Panc1 (cell line): Measurements from ENCODE around the gene LRRC57. TPM values are rescaled to one million over a fixed set of nuclear protein-coding genes. Genes with fewer than 3 reads are reported as not detected.

Experiments
- ATAC-seq: fragments of 200-7000 bp; cut with Tn5 transposase; 2 replicates; pipeline ENCODE4 v1.9.1; 2020; ENCODE audit warnings: mild to moderate bottlenecking, moderate library complexity
- BruUV-seq: library from RNA; stranded (reverse); fragments of 400-500 nt; replicated peaks from 2 replicates; lab custom pipeline; 2021; lab: Mats Ljungman, UMichigan
- CTCF ChIA-PET: fragments of 300-600 bp; sonication (Branson Sonifier 250); formaldehyde crosslinking; loops from one replicate; lab custom pipeline; 2022; ENCODE audit warnings: antibody characterized with exemption; lab: Charles Lee
- POLR2A ChIA-PET: fragments of 300-600 bp; sonication (Branson Sonifier 250); formaldehyde crosslinking; loops from one replicate; lab custom pipeline; 2022; ENCODE audit warnings: antibody characterized with exemption; lab: Charles Lee
- DNase-seq: peaks from one replicate; pipeline ENCODE4 v3.0.0-alpha.2; 2010; ENCODE audit warnings: low read depth, low spot score
- H3K27ac ChIP-seq: 2 replicates; pipeline ENCODE4 v1.5.1; 2011; ENCODE audit warnings: mild to moderate bottlenecking, low read length, inconsistent platforms
- H3K27me3 ChIP-seq: fragments of 200-500 bp; sonication (Bioruptor generic); 2 replicates; pipeline ENCODE4 v1.6.0; 2014; ENCODE audit warnings: low read length, inconsistent platforms; ENCODE audit not compliant: control insufficient read depth, insufficient read depth
- H3K36me3 ChIP-seq: fragments of 200-500 bp; sonication (Bioruptor generic); 2 replicates; pipeline ENCODE4 v1.5.1; 2014; ENCODE audit warnings: inconsistent platforms, mild to moderate bottlenecking, low read length, moderate library complexity; ENCODE audit not compliant: control insufficient read depth, insufficient read depth
- H3K4me1 ChIP-seq: 2 replicates; pipeline ENCODE4 v1.5.1; 2011; ENCODE audit warnings: inconsistent platforms, mild to moderate bottlenecking, low read length, moderate library complexity; ENCODE audit not compliant: control insufficient read depth, insufficient read depth
- H3K4me3 ChIP-seq, 2 experiments: 2 replicates each; pipeline ENCODE4 v1.5.1; 2011 to 2012; ENCODE audit warnings: low read depth in 2 of 2, low read length in 2 of 2, mild to moderate bottlenecking in 2 of 2, inconsistent platforms in 1 of 2, moderate library complexity in 1 of 2
- H3K9me3 ChIP-seq: fragments of 200-500 bp; sonication (Bioruptor generic); 2 replicates; pipeline ENCODE4 v1.5.1; 2014; ENCODE audit warnings: low read depth, mild to moderate bottlenecking, inconsistent platforms, low read length, moderate library complexity; ENCODE audit not compliant: control insufficient read depth, insufficient read depth
- POLR2AphosphoS5 ChIP-seq: IDR thresholded peaks from 2 replicates; pipeline ENCODE4 v1.6.1; 2012; ENCODE audit warnings: mild to moderate bottlenecking, low read depth, low read length, moderate library complexity
- SIN3A ChIP-seq: IDR thresholded peaks from 2 replicates; pipeline ENCODE4 v1.6.1; 2012; ENCODE audit warnings: low read depth, mild to moderate bottlenecking, low read length, moderate library complexity, borderline replicate concordance; ENCODE audit not compliant: insufficient read depth
- TCF7L2 ChIP-seq: IDR thresholded peaks from 2 replicates; pipeline ENCODE4 v1.6.1; 2011; ENCODE audit warnings: mild to moderate bottlenecking, low read depth, low read length, inconsistent platforms
- in situ Hi-C: cut with HindIII; loops from 2 replicates; pipeline ENCODE4 v1.10.0; 2016; ENCODE audit warnings: low sequenced_read_pairs, low pct_unique_long_range_greater_than_20kb
- intact Hi-C: fragments of 100-400 bp; cut with micrococcal nuclease; formaldehyde crosslinking; loops from one replicate; pipeline ENCODE4 v1.10.0; 2022; ENCODE audit not compliant: unreplicated experiment
- total RNA-seq: library from RNA; stranded (reverse); gene quantifications from one replicate; pipeline ENCODE4 v1.2.1, GENCODE V29; 2021; ENCODE audit not compliant: unreplicated experiment
- TF ChIP-seq, protein P1 (sequence below), 2 experiments: IDR thresholded peaks; 2 replicates each; pipeline ENCODE4 v1.6.1; 2011 to 2012; ENCODE audit warnings: low read depth in 2 of 2, control low read depth in 1 of 2, low read length in 1 of 2, mild to moderate bottlenecking in 1 of 2, moderate library complexity in 1 of 2; ENCODE audit not compliant: insufficient read depth in 1 of 2
- TF ChIP-seq, protein P2 (sequence below): fragments of 450-650 bp; IDR thresholded peaks from 2 replicates; pipeline ENCODE4 v1.5.1; 2017; ENCODE audit warnings: mild to moderate bottlenecking

Gene LRRC57
- total RNA-seq, 1 experiment from 2014 or later, result 39.2 TPM

DNA sequence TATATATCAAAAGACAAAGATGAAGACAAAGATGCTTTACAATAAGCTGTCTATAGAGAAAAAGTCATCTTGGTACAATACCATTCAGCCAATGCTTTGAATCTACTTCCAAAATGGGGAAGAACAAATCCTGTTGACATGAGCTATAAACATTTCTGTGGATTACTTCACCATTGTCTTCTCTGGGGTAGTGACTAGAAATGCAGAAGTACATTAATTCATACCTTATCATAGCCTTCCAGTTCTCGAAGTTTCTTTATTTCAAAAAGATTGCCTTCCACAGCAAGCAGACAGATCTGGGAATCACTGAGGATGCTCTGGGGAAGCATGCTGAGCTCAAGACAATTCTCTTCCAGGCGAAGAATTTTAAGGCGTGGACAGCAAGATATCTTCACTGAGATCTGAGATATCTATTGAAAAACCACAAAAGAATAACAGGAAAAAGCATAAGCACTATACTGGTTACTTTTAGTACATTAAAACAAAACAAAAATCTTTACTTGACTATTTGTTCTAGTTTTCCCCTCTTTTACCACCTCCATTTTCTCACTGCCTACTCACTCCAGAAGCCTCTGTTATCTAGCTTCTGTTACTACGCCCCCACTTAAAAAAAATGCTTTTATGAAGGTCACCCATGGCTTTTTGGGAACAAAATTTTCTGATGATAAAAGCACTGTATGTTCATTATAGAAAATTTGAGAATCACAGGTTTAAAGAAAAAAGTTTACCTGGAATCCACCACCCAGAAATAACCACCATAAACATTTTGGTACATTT, 3.6 kb downstream of the LRRC57 start:
- intact Hi-C loops (no loop called here), in situ Hi-C loops (no loop called here)
- H3K9me3 ChIP-seq, result no peaks in the 10 kb centered on the region
- POLR2A ChIA-PET, result interaction anchor here (0.6 kb wide), 1 partner anchor 413 kb away, joined by 3 read pairs; no protein-coding TSS in a partner anchor
- H3K4me1 ChIP-seq, result peaks cover 26% of the 10 kb centered on the region
- H3K4me3 ChIP-seq, result no peak overlapping the region
- H3K27ac ChIP-seq, result no peak overlapping the region
- BruUV-seq, result no TSS peak
- ATAC-seq, result no peak
- H3K36me3 ChIP-seq, result peaks cover 3% of the 10 kb centered on the region
- no peak for DNase-seq
- CTCF ChIA-PET, result interaction anchor here (0.5 to 0.7 kb wide), 2 partner anchors 20 to 49 kb away, joined by 3 read pairs; no protein-coding TSS in a partner anchor
- no peaks in the 10 kb centered on the region for H3K27me3 ChIP-seq
- no peak for TF ChIP-seq POLR2AphosphoS5
- no peak for TF ChIP-seq TCF7L2
- TF ChIP-seq, protein P1, sequence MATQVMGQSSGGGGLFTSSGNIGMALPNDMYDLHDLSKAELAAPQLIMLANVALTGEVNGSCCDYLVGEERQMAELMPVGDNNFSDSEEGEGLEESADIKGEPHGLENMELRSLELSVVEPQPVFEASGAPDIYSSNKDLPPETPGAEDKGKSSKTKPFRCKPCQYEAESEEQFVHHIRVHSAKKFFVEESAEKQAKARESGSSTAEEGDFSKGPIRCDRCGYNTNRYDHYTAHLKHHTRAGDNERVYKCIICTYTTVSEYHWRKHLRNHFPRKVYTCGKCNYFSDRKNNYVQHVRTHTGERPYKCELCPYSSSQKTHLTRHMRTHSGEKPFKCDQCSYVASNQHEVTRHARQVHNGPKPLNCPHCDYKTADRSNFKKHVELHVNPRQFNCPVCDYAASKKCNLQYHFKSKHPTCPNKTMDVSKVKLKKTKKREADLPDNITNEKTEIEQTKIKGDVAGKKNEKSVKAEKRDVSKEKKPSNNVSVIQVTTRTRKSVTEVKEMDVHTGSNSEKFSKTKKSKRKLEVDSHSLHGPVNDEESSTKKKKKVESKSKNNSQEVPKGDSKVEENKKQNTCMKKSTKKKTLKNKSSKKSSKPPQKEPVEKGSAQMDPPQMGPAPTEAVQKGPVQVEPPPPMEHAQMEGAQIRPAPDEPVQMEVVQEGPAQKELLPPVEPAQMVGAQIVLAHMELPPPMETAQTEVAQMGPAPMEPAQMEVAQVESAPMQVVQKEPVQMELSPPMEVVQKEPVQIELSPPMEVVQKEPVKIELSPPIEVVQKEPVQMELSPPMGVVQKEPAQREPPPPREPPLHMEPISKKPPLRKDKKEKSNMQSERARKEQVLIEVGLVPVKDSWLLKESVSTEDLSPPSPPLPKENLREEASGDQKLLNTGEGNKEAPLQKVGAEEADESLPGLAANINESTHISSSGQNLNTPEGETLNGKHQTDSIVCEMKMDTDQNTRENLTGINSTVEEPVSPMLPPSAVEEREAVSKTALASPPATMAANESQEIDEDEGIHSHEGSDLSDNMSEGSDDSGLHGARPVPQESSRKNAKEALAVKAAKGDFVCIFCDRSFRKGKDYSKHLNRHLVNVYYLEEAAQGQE (IDR thresholded peaks at IDR 0.05; ENCODE audit: insufficient read depth in 1 of 2, low read depth in 2 of 2, low read length in 1 of 2), result no peak
- TF ChIP-seq SIN3A, result no peak
- TF ChIP-seq, protein P2, sequence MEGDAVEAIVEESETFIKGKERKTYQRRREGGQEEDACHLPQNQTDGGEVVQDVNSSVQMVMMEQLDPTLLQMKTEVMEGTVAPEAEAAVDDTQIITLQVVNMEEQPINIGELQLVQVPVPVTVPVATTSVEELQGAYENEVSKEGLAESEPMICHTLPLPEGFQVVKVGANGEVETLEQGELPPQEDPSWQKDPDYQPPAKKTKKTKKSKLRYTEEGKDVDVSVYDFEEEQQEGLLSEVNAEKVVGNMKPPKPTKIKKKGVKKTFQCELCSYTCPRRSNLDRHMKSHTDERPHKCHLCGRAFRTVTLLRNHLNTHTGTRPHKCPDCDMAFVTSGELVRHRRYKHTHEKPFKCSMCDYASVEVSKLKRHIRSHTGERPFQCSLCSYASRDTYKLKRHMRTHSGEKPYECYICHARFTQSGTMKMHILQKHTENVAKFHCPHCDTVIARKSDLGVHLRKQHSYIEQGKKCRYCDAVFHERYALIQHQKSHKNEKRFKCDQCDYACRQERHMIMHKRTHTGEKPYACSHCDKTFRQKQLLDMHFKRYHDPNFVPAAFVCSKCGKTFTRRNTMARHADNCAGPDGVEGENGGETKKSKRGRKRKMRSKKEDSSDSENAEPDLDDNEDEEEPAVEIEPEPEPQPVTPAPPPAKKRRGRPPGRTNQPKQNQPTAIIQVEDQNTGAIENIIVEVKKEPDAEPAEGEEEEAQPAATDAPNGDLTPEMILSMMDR, result no peak

DNA sequence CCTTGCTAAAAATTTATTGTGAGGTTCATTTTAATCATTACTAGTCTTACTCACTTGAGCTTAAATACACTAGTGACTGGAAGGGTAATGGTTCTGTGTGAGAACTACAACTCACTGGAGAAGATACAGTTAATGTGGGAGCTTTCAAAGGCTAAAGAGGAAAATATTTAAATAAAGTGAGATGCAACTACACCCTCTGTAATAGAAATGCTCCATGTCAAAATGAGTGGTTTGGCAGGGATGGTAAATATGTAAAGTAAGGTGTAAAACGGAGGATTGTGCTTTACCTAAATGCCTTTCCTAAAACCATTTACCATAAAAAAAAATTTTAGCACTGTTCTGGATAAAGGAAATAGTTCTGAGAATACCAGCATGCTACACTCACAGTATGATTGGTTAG, 15.3 kb downstream of the LRRC57 start:
- TF ChIP-seq POLR2AphosphoS5 (no peak), TCF7L2 (no peak), SIN3A (no peak)
- TF ChIP-seq, protein P2, result no peak
- TF ChIP-seq, protein P1 (IDR thresholded peaks at IDR 0.05; ENCODE audit: insufficient read depth in 1 of 2, low read depth in 2 of 2, low read length in 1 of 2), result no peak
- no peaks in the 10 kb centered on the region for H3K4me1 ChIP-seq
- no peaks in the 10 kb centered on the region for H3K27me3 ChIP-seq
- peaks cover 5% of the 10 kb centered on the region; the same call in 1 of the 2 replicates for H3K36me3 ChIP-seq
- intact Hi-C loops, result no loop called here
- no peak for DNase-seq
- ATAC-seq, result no peak
- H3K9me3 ChIP-seq, result no peaks in the 10 kb centered on the region
- in situ Hi-C loops, result no loop called here
- no TSS peak for BruUV-seq
- CTCF ChIA-PET, result no interaction called here
- no peak overlapping the region for H3K4me3 ChIP-seq
- no peak overlapping the region for H3K27ac ChIP-seq
- POLR2A ChIA-PET, result no interaction called here
